G401 (cell line): ENCODE measurements around the gene CALY. TPM values are rescaled to one million over a fixed set of nuclear protein-coding genes. Genes with fewer than 3 reads are reported as not detected.

ENCODE experiments used
- DNase-seq: peaks from one replicate; pipeline ENCODE4 v3.0.0-alpha.2; 2015; ENCODE audit warnings: low spot score
- in situ Hi-C: cut with HindIII; loops from 2 replicates; pipeline ENCODE4 v1.10.0; 2016; ENCODE audit warnings: low sequenced_read_pairs, mixed read lengths
- total RNA-seq: library from RNA; depleted of rRNA; stranded (reverse); fragments of >200 nt; shearing (Covaris generic); gene quantifications from 2 replicates; pipeline ENCODE4 v1.2.3, GENCODE V29; 2014

CALY gene
- total RNA-seq, 1 experiment from 2014 or later, result 63.5 TPM

DNA sequence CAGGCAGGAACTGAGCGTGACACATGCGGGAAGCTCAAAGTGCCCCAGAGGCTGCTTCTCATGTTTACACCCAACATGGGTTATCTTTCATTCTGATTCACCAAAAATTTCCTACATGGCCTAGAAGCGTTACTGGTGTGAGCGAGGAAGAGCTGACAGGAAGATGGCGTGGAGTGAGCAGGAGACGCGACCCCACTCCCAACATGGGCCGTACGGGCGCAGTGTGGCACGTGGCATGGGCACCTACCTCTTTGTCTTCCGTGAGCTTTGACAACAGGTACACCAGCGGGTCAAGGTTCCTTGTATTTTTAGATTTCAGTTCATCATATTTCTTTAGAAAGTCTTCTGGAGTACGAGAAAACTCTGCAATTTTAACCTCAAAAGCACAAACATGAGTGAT is 37.0 kb downstream of the CALY start:
- in situ Hi-C loops, result no loop called here
- no peak for DNase-seq

GRCh38 chr10:133299224-133299623 is 37.5 kb downstream of the CALY start:
- in situ Hi-C loops, result no loop called here
- no peak for DNase-seq

GRCh38 chr10:133298466-133298865 is 38.2 kb downstream of the CALY start:
- in situ Hi-C loops, result no loop called here
- DNase-seq, result no peak

GRCh38 chr10:133297504-133297903 is 39.2 kb downstream of the CALY start:
- no peak for DNase-seq
- in situ Hi-C loops, result no loop called here

- in situ Hi-C loops, result no loop called here
These were observed 41.0 kb downstream of the CALY start for GRCh38 chr10:133295426-133296320.

GRCh38 chr10:133294189-133294588 is 42.5 kb downstream of the CALY start:
- DNase-seq, result no peak
- in situ Hi-C loops, result no loop called here

More at GRCh38 chr10:133295426-133296320, 41.0 kb downstream of the CALY start:
- DNase-seq, result no peak

- DNase-seq, result no peak
- in situ Hi-C loops, result no loop called here
These were observed 42.9 kb downstream of the CALY start for GRCh38 chr10:133293810-133294119.

DNA sequence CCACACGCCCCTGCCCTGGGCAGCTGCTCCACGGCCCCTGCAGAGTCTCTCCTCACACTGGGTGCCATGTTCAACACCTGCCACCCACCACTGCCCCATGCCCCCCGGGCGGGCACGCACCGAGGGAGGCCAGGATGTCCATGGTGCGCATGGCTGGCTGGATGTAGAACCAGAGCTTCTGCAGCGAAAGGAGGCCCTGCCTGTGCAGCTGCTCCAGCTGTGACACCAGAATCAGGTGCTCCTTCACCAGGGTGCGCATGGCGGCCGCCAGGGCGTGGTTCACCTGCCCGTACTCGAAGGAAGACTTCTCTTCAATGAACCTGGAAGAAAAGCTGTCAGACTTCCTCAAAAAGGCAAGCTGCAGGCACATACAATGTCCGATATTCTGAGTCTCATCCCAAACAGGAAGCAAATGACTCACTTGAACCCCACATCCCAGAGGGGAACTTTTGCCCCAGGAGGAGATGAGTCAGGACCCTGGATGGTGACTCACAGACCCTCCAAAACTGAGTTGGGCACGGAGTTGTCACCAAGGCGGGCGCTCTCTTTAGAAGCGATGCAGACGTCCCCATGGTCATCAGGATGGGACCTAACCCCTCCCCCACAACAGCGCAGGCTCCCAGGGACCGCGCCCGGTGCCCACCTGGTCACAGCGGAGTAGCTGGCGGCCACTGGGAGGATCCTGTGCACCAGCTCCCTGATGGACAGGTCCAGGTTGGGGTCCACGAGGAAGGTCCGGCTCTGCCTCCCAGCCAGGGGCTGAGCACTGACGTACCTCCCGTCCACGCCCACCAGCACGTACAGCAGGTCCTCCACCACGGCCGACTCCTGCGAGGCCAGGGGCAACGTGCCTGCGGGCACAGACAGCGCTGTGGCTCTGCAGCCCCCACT is 43.5 kb downstream of the CALY start:
- DNase-seq, result no peak
- in situ Hi-C loops, result no loop called here

GRCh38 chr10:133289761-133290160 is 46.9 kb downstream of the CALY start:
- in situ Hi-C loops, result no loop called here
- no peak for DNase-seq

GRCh38 chr10:133287832-133288500 is 48.7 kb downstream of the CALY start:
- in situ Hi-C loops, result no loop called here

GRCh38 chr10:133286366-133286765 is 50.3 kb downstream of the CALY start:
- in situ Hi-C loops, result no loop called here
- no peak for DNase-seq

More at GRCh38 chr10:133287832-133288500, 48.7 kb downstream of the CALY start:
- DNase-seq, result no peak

GRCh38 chr10:133285217-133285616 is 51.5 kb downstream of the CALY start:
- DNase-seq, result no peak
- in situ Hi-C loops, result no loop called here

DNA sequence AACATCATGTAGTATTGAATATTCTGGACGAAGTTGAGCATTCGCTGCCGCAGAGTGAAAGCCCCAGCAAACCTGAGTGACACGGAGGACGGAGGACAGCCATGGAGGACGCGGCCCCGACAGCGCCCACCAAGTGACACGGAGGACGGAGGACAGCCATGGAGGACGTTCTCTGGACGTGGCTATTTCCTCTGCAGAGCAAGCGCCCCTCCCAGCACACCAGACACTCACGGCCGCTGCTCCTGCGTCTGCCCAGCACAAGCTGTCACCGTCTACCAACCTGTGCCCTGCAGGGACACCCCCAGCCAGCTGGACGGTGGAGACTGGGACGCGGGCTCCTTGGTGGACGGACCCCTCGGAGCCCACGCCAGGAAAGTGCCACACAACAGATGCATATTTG is 52.8 kb downstream of the CALY start:
- in situ Hi-C loops, result no loop called here
- no peak for DNase-seq

DNA sequence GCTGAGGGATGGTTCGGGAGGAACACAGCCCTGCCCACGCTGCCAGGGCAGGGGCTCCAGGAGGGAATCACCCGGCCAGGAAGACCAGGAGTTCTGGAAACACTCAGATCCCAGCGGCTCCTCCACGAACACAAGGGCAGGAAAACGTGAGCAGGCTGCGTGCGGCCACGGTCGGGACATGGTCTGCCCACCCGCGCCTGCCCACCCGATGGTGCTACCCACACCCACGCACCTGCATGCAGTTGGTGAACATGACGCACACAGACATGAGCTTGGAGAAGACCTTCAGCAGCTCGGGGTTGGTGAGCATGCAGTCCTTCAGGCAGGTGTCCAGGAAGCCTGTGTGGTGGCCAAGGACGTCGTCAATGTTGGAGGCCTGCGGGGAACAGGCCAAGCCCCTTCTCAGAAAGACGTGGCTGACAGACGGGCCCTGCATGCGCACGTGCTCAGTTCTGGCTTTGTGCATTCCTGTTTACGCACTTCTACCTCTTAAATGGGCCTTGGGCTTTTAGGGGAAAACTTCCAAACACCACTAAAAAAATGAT is 53.8 kb downstream of the CALY start:
- no peak for DNase-seq
- in situ Hi-C loops, result no loop called here

GRCh38 chr10:133281628-133282372 is 54.9 kb downstream of the CALY start:
- no peak for DNase-seq
- in situ Hi-C loops, result no loop called here

- DNase-seq, result no peak
- in situ Hi-C loops, result no loop called here
These were observed 55.6 kb downstream of the CALY start for GRCh38 chr10:133281084-133281483.

DNA sequence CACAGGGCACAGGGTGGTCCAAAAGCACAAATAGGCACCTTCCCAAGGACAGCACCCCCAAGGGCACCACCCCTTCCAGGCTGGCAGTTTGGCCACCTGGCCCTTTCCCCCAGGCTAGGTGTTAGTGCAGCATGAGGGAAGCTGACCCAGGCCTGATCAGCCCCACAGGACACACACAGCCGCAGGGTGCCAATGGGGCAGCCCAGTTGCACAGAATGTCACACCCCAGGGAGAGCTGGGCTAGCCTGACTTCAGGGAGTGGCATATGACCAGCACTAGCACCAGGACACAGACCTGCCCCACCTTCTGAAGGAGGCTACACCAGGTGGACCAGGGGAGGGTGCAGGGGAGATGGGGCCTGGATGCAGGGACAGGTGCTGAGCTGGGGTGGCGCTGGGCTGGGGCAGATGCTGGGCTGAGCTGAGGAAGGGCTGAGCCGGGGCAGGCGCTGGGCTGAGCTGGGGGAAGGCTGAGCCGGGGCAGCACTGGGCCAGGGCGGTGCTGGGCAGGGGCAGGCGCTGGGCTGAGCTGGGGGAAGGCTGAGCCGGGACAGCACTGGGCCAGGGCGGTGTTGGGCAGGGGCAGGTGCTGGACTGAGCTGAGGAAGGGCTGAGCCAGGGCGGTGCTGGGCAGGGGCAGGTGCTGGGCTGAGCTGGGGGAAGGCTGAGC is 56.2 kb downstream of the CALY start:
- no peak for DNase-seq
- in situ Hi-C loops, result no loop called here
